Fibroblast of mammary gland (primary cell): ENCODE data around the gene NPTX2.
"Not testable (repeated sequence)": the region's sequence is repeated elsewhere in the genome, so short reads cannot be mapped to it uniquely, and the experiment has no call there.

Experiments
- DNase-seq: peaks from one replicate; pipeline ENCODE4 v3.0.0-alpha.2; 2010; ENCODE audit warnings: low read depth
- H3K4me3 ChIP-seq: 2 replicates; pipeline ENCODE4 v1.5.1; 2011; ENCODE audit warnings: low read depth, mild to moderate bottlenecking, low read length, moderate library complexity; ENCODE audit not compliant: control insufficient read depth
- TF ChIP-seq, protein P1 (sequence below): conservative IDR thresholded peaks from 2 replicates; pipeline ENCODE4 v1.5.1; 2011; ENCODE audit warnings: low read depth, low read length, inconsistent platforms; ENCODE audit not compliant: control insufficient read depth, insufficient read depth

The NPTX2 gene, protein sequence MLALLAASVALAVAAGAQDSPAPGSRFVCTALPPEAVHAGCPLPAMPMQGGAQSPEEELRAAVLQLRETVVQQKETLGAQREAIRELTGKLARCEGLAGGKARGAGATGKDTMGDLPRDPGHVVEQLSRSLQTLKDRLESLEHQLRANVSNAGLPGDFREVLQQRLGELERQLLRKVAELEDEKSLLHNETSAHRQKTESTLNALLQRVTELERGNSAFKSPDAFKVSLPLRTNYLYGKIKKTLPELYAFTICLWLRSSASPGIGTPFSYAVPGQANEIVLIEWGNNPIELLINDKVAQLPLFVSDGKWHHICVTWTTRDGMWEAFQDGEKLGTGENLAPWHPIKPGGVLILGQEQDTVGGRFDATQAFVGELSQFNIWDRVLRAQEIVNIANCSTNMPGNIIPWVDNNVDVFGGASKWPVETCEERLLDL

DNA sequence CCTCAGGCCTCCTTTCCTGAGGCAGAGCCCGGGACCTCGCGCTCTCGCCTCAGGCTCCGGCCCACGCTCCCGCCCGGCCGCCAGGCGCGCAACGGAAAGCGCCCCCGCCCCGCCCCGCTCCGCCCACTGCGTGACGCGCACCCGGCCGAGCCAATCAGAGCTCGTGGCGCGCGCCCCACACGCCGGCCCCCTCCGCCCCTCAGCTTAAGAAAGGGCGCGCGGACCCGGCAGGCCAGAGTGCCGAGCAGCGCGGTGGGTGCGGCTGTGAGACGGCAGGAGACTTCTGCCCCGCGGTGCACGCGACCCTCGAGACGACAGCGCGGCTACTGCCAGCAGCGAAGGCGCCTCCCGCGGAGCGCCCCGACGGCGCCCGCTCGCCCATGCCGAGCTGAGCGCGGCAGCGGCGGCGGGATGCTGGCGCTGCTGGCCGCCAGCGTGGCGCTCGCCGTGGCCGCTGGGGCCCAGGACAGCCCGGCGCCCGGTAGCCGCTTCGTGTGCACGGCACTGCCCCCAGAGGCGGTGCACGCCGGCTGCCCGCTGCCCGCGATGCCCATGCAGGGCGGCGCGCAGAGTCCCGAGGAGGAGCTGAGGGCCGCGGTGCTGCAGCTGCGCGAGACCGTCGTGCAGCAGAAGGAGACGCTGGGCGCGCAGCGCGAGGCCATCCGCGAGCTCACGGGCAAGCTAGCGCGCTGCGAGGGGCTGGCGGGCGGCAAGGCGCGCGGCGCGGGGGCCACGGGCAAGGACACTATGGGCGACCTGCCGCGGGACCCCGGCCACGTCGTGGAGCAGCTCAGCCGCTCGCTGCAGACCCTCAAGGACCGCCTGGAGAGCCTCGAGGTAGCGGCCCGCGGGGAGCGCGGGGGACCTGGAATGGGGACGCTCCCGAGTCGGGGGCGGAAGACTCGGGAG, at the start of gene NPTX2:
TSS of gene NPTX2 (plus strand) at position 235 of the 909 bp plus-strand sequence. CDS start at position 412, 177 bp downstream.
- no peak within 1 kb of the TSS for H3K4me3 ChIP-seq
- DNase-seq: no peak
- TF ChIP-seq, protein P1, sequence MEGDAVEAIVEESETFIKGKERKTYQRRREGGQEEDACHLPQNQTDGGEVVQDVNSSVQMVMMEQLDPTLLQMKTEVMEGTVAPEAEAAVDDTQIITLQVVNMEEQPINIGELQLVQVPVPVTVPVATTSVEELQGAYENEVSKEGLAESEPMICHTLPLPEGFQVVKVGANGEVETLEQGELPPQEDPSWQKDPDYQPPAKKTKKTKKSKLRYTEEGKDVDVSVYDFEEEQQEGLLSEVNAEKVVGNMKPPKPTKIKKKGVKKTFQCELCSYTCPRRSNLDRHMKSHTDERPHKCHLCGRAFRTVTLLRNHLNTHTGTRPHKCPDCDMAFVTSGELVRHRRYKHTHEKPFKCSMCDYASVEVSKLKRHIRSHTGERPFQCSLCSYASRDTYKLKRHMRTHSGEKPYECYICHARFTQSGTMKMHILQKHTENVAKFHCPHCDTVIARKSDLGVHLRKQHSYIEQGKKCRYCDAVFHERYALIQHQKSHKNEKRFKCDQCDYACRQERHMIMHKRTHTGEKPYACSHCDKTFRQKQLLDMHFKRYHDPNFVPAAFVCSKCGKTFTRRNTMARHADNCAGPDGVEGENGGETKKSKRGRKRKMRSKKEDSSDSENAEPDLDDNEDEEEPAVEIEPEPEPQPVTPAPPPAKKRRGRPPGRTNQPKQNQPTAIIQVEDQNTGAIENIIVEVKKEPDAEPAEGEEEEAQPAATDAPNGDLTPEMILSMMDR: no peak

DNA sequence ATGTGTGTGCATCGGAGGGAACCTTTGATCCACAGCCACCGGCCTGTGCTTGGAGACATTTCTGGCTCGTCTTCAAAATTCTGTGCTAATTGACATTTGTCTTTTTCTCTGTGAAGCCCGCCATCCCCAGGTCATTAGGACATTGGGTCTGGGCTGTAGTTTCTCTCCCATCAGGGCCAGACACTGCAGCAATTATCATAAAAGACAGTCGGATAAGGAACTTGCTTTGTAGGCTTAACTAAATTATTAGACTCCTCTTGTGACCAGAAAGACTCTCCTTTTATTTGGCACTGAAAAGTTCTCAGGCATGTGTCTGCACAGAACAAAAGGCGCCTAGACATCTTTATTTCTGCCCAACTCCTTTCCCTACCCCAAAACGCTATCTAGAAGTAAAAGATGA, 49.1 kb upstream of the NPTX2 start:
- TF ChIP-seq, protein P1: no peak
- no peak for DNase-seq
- no peak overlapping the region for H3K4me3 ChIP-seq

- TF ChIP-seq, protein P1: no peak
These were observed 48.2 kb upstream of the NPTX2 start for GRCh38 chr7:98568891-98569290.

DNA sequence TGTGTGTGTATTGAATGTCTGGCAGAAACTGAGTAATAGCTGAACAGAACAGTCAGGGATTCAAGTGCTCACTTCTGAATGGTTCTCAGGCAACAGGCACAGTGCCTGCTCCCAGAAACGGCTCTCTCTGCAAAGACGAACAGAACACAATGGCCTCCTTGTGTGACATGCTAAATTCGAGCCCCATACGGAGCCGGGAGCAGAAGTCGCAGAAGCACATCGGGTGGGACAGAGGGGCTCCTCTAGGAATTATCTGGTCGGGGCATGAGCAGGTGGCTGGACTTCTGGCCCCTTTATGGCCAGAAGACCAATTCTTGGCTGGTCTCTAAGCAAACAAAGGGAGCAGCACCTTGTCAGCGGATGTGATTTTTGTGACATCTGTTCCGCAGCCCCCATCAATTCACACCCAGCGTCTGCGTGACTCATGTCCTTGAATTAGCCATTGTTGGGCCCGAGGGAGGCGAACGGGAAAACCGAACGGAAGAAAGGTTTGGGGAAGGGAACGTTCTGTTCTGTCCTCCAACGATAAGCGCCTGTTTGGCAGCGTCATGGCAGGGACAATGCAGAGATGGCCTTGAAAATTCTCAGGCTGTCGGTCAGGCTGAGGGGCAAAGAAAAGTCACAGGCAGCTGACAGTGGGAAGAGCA, 47.3 kb upstream of the NPTX2 start:
- TF ChIP-seq, protein P1: no peak
- DNase-seq: no peak
- H3K4me3 ChIP-seq: no peak overlapping the region

More at GRCh38 chr7:98568891-98569290, 48.2 kb upstream of the NPTX2 start:
- H3K4me3 ChIP-seq: no peak overlapping the region
- no peak for DNase-seq

GRCh38 chr7:98571006-98571405, 46.1 kb upstream of the NPTX2 start:
- DNase-seq: no peak
- TF ChIP-seq, protein P1: no peak
- H3K4me3 ChIP-seq: no peak overlapping the region

DNA sequence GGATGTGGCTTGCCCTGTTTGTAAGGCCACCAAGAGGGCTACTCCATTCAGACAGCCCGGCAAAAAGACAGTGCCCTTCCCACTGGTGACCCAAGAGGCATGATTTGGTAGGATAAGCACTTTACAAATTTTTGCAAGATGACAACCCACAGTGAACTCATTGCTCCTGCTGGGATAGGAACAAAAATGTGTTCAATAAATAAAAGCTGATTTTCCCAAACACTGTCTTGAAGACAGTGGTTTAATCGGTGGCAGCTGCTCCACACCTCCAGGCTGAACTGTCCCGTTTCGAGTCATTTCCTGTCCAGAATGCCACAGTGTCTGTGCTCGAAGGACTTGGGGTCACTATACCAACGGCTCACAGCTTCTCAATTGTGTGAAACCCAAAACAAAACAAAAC, 45.1 kb upstream of the NPTX2 start:
- no peak overlapping the region for H3K4me3 ChIP-seq
- TF ChIP-seq, protein P1: no peak
- DNase-seq: no peak

DNA sequence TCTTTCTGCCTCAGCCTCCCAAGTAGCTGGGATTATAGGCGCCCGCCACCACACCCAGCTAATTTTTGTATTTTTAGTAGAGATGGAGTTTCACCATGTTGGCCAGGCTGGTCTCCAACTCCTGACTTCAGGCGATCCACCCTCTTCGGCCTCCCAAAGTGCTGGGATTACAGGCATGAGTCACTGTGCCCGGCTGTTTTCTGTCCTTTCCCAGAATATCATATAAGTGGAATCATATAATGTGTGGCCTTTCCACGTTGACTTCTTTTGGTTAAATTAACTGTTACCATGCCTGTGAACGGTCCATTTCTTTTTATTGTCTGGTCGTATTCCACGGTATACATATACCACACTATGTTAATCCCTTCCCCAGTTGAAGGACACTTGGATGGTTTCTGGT, 44.4 kb upstream of the NPTX2 start:
- not testable (repeated sequence) for H3K4me3 ChIP-seq

More for the DNA sequence above, 44.4 kb upstream of the NPTX2 start:
- DNase-seq: not testable (repeated sequence)
